Activated T-helper 2 cell treated with anti-CD3 and anti-CD28 coated beads, Interferon-gamma antibody, Interleukin-2, Interleukin-4, amounts not matched to agents 10 μg/mL and 5 μg/mL and 100 μg/mL, durations not matched to agents 14 hours and 24 hours and 36 hours (primary cell): ENCODE data around the gene CFAP97D1. TPM values are rescaled to one million over a fixed set of nuclear protein-coding genes. Genes with fewer than 3 reads are reported as not detected.
A peak's percentile ranks its signal among the peaks of the same experiment; 100 is the strongest.

Experiments
- DNase-seq: peaks from one replicate; pipeline ENCODE4 v3.0.0; 2021; ENCODE audit warnings: low spot score
- H3K27ac Mint-ChIP-seq: one replicate; pipeline ENCODE4 v1.8.0; 2021; ENCODE audit warnings: mixed read lengths
- H3K27me3 Mint-ChIP-seq: one replicate; pipeline ENCODE4 v1.8.0; 2021; ENCODE audit warnings: low read depth, mixed read lengths
- H3K36me3 Mint-ChIP-seq: one replicate; pipeline ENCODE4 v1.8.0; 2021; ENCODE audit warnings: low read depth, mixed read lengths
- H3K4me1 Mint-ChIP-seq: one replicate; pipeline ENCODE4 v1.8.0; 2021; ENCODE audit warnings: low read depth, mixed read lengths
- H3K4me3 Mint-ChIP-seq: one replicate; pipeline ENCODE4 v1.8.0; 2021; ENCODE audit warnings: low read depth, mild to moderate bottlenecking, moderate library complexity, mixed read lengths
- H3K9me3 Mint-ChIP-seq: one replicate; pipeline ENCODE4 v1.8.0; 2021; ENCODE audit warnings: mixed read lengths
- intact Hi-C: fragments of 100-400 bp; cut with micrococcal nuclease; formaldehyde crosslinking; loops from one replicate; pipeline ENCODE4 v1.15.1; 2023
- total RNA-seq: library from RNA; stranded (reverse); gene quantifications from 2 replicates; pipeline ENCODE4 v1.2.3, GENCODE V29; 2022

CFAP97D1 gene
- not detected in 2 replicates for total RNA-seq

GRCh38 chr17:43780135-43780534 is at the start of gene CFAP97D1:
Gene CFAP97D1 (plus strand): TSS chr17:43780435. CDS start chr17:43780463, 28 bp downstream.
- Mint-ChIP-seq H3K36me3 (no peaks in the 10 kb centered on the region), H3K9me3 (no peaks in the 10 kb centered on the region), H3K4me1 (peaks cover 7% of the 10 kb centered on the region), H3K4me3 (peak within 1 kb of the TSS; percentile 74), H3K27ac (no peak within 1 kb of the TSS), H3K27me3 (peaks cover 48% of the 10 kb centered on the region)
- DNase-seq = no peak
- intact Hi-C loops = no loop called here

DNA sequence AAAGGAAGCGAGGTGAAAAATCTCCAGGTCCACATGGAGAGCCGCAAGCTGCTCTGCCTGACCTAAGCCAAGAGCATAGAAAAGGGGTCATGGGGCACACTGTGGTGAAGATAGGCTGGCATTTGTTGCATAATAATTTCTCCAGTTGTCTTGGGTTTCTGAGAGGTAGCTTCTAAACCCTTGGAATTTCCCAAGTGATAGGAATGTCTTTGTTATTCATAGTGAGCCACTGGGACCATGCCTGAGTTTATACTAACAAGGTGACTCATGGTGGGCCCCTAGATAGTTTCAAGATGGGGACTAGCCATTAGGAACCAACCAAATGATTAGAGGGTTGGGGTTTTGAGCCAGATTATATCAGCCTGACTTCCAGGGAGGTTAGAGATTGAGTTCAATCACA is 47.3 kb upstream of the CFAP97D1 start:
- Mint-ChIP-seq H3K9me3 (no peaks in the 10 kb centered on the region), H3K4me3 (no peak overlapping the region), H3K27ac (no peak overlapping the region), H3K27me3 (peaks cover 14% of the 10 kb centered on the region), H3K36me3 (no peaks in the 10 kb centered on the region), H3K4me1 (no peaks in the 10 kb centered on the region)
- intact Hi-C loops = no loop called here
- no peak for DNase-seq

DNA sequence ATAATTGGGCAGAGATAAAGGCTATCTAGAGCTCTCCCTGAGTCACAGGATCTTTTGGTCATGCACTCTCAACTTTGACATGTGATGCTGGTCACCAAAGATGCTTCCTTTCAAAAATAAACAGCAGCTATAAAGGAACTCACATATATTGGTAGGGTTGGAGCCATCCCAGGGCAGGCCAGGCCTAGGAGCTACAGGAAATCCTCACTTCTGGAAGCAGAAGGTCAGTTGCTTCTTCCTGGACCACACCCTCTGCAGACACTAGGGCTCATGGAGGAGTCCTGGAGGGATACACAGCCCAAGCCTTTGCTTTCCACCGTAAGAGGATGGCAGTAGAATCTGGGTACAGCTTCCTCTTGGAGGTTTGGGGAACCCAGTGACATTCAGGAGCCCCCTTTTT is 46.3 kb upstream of the CFAP97D1 start:
- Mint-ChIP-seq H3K9me3 (no peaks in the 10 kb centered on the region), H3K27me3 (peaks cover 16% of the 10 kb centered on the region), H3K4me1 (no peaks in the 10 kb centered on the region), H3K27ac (no peak overlapping the region), H3K4me3 (no peak overlapping the region), H3K36me3 (no peaks in the 10 kb centered on the region)
- intact Hi-C loops = no loop called here
- no peak for DNase-seq

- Mint-ChIP-seq H3K36me3 (no peaks in the 10 kb centered on the region), H3K4me1 (no peaks in the 10 kb centered on the region), H3K4me3 (no peak overlapping the region), H3K9me3 (no peaks in the 10 kb centered on the region), H3K27me3 (peaks cover 18% of the 10 kb centered on the region), H3K27ac (no peak overlapping the region)
- intact Hi-C loops = no loop called here
- no peak for DNase-seq
Observed at GRCh38 chr17:43734376-43734775, 45.9 kb upstream of the CFAP97D1 start.

GRCh38 chr17:43736389-43736788 is 43.8 kb upstream of the CFAP97D1 start:
- peaks cover 17% of the 10 kb centered on the region for H3K27me3 Mint-ChIP-seq
- H3K4me1 Mint-ChIP-seq = no peaks in the 10 kb centered on the region
- no peak for DNase-seq
- H3K9me3 Mint-ChIP-seq = no peaks in the 10 kb centered on the region
- no peak overlapping the region for H3K4me3 Mint-ChIP-seq
- H3K27ac Mint-ChIP-seq = no peak overlapping the region
- H3K36me3 Mint-ChIP-seq = no peaks in the 10 kb centered on the region
- intact Hi-C loops = no loop called here

DNA sequence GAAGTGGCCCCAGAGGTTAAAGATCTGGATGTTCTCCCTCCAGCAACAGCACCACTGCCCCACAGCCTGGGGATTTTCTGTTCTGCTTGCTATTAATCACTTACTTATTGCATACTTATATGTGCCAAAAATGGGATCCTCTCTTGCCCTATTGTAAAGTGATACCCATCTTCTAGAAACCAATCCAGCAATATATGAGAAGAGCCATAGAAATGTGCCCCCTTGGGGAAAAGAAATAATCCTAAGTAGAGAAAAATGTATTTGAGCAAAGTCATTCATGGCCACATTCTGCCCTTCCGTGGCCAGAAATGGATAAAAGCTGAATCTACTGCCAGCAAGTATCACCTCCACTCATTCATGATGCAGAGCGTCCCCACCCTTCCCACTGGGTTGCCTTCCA is 42.5 kb upstream of the CFAP97D1 start:
- DNase-seq = no peak

DNA sequence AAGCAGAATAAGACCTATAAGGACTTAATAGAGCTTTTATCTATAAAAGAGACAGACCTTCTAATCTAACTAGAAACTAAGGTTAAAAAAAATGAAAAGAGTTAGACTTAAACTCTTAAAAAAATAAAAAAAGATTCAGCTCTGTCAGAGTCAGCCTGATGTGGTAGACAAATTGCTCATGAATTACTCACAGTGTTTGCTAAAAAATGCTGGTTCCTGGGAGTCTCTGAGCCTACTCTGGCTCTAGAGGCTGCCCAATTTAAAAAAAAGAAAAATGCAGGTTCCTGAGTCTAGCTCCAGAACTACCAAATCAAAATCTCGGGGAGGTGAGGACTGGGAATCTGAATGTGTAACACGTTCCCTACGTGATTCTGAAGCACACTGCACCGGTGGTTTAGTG is 39.7 kb upstream of the CFAP97D1 start:
- no peaks in the 10 kb centered on the region for H3K36me3 Mint-ChIP-seq
- H3K9me3 Mint-ChIP-seq = no peaks in the 10 kb centered on the region
- DNase-seq = no peak
- intact Hi-C loops = no loop called here
- H3K27ac Mint-ChIP-seq = no peak overlapping the region
- H3K4me3 Mint-ChIP-seq = no peak overlapping the region
- no peaks in the 10 kb centered on the region for H3K4me1 Mint-ChIP-seq
- peaks cover 40% of the 10 kb centered on the region for H3K27me3 Mint-ChIP-seq

More for the DNA sequence above, 42.5 kb upstream of the CFAP97D1 start:
- Mint-ChIP-seq H3K36me3 (no peaks in the 10 kb centered on the region), H3K27ac (no peak overlapping the region), H3K9me3 (no peaks in the 10 kb centered on the region), H3K4me1 (no peaks in the 10 kb centered on the region), H3K27me3 (peaks cover 22% of the 10 kb centered on the region), H3K4me3 (no peak overlapping the region)
- intact Hi-C loops = no loop called here

DNA sequence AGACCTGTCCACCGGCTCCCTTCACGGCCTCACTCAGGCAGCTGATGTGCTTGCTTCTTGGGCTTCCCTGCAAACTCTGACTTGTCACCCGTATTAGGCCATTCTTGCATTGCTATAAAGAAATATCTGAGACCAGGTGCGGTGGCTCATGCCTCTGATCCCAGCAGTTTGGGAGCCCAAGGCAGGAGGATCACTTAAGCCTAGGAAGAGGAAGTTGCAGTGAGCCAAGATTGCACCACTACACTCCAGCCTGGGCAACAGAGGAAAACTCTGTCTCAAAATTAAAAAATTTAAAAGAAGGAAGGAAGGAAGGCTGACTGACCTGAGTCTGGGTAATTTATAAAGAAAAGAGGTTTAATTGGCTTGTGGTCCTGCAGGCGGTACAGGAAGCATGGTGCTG is 38.6 kb upstream of the CFAP97D1 start:
- no peak overlapping the region for H3K27ac Mint-ChIP-seq
- peaks cover 48% of the 10 kb centered on the region for H3K27me3 Mint-ChIP-seq
- intact Hi-C loops = no loop called here
- H3K9me3 Mint-ChIP-seq = no peaks in the 10 kb centered on the region
- no peak overlapping the region for H3K4me3 Mint-ChIP-seq
- no peaks in the 10 kb centered on the region for H3K4me1 Mint-ChIP-seq
- H3K36me3 Mint-ChIP-seq = no peaks in the 10 kb centered on the region
- no peak for DNase-seq

DNA sequence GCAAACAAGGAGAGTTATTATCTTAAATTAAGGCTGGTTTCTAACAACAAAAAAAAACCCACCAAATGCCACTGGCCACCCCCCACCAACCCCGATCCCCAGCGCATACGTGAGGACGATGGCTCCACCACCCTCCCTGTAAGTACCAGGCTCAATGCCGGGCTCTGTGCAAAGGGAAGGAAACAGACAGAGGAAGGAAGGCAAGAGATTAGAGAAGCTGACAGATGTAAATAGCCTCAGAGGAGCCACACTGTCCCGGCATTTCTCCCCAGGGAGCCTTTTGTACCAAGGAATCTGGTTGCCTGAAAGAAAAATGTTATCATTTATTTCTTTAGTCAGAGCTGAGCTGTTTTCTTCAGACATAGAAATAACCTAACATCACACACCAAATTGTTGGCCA is 34.7 kb upstream of the CFAP97D1 start:
- DNase-seq = no peak
- no peak overlapping the region for H3K4me3 Mint-ChIP-seq
- no peaks in the 10 kb centered on the region for H3K36me3 Mint-ChIP-seq
- no peaks in the 10 kb centered on the region for H3K9me3 Mint-ChIP-seq
- peaks cover 44% of the 10 kb centered on the region for H3K27me3 Mint-ChIP-seq
- no peak overlapping the region for H3K27ac Mint-ChIP-seq
- H3K4me1 Mint-ChIP-seq = peaks cover 7% of the 10 kb centered on the region
- intact Hi-C loops = no loop called here

GRCh38 chr17:43750153-43750552 is 30.1 kb upstream of the CFAP97D1 start:
- DNase-seq = no peak
- H3K36me3 Mint-ChIP-seq = no peaks in the 10 kb centered on the region
- H3K27ac Mint-ChIP-seq = no peak overlapping the region
- H3K9me3 Mint-ChIP-seq = no peaks in the 10 kb centered on the region
- intact Hi-C loops = no loop called here
- H3K27me3 Mint-ChIP-seq = peaks cover 47% of the 10 kb centered on the region
- no peak overlapping the region for H3K4me3 Mint-ChIP-seq
- H3K4me1 Mint-ChIP-seq = peaks cover 18% of the 10 kb centered on the region

DNA sequence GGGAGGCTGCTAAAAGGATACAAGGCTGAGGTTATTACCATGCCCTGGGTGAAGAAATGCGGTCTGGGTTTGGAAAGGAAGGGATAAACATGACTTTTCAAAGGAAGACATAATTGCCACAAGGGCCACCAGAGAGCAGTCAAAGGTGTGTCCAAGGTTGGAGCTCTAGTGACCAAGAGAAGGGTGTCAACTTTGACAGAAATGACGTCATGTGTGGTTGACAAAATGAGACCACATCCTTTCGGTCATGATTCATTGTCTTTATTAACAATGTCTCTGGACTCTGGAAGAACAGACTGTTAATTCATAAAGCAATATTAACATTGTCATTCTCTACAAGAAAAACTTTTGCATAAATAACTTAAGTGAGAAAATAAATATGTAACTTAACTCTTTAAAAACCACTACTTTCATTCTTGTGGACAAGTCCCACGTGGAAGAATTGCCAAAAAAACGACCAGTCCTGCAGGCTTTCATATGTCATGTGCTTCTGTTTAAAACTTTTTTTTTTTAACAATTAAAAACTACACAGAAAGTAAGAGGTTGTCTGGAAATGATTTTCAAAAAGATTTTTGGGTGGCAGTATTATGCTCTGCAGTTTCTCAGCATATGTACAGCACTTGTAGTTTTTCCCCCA is 26.6 kb upstream of the CFAP97D1 start:
- Mint-ChIP-seq H3K27me3 (peaks cover 44% of the 10 kb centered on the region), H3K36me3 (no peaks in the 10 kb centered on the region), H3K27ac (no peak overlapping the region), H3K4me3 (no peak overlapping the region), H3K9me3 (no peaks in the 10 kb centered on the region), H3K4me1 (peaks cover 18% of the 10 kb centered on the region)
- intact Hi-C loops = no loop called here
- no peak for DNase-seq

DNA sequence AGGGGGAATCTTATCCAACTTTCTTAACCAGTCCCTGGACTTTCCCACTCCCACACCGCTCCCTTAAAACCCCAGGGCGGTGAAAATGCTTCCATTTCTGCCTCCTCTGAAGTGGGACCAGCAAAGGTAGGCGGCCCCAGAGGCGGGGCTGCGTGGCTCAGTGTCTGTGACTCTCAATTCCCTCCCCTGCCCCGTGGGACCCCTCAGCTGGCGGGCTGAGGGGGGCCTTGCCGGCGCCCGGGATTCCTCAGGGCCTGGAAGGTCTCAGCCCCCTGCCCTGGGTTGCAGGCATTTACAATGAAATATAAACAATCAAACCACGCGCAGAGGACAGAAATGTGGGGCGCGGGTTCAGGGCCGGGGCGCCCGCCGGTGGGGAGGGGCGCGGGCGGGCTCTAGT is 25.3 kb upstream of the CFAP97D1 start:
- intact Hi-C loops = no loop called here
- H3K36me3 Mint-ChIP-seq = no peaks in the 10 kb centered on the region
- DNase-seq = no peak
- no peak overlapping the region for H3K27ac Mint-ChIP-seq
- peaks cover 13% of the 10 kb centered on the region for H3K4me1 Mint-ChIP-seq
- H3K4me3 Mint-ChIP-seq = no peak overlapping the region
- H3K27me3 Mint-ChIP-seq = peaks cover 46% of the 10 kb centered on the region
- no peaks in the 10 kb centered on the region for H3K9me3 Mint-ChIP-seq

DNA sequence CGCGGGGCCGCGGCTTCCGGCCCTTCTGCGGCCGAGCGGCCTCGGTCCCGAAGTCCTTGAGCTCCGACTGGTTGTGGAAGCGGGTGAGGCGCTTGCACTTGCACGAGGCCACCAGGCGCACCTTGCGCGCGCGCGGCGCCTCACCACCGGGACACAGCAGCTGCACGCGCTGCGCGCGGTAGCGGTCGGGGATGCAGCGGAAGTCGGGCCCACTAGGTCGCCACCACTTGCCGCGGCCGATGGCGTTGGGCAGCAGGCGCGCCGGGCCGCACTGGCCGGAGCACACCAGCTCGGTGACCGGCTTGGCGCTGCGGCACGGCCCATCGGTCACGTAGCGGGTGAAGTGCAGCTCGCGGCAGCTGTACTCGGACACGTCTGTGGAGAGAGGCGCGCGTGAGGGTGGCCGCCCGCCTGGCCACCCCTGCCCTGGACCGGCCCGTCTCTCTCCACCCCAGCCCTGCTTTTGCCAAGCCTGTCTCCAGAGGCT is 24.8 kb upstream of the CFAP97D1 start:
- Mint-ChIP-seq H3K4me1 (peaks cover 11% of the 10 kb centered on the region), H3K27ac (no peak overlapping the region), H3K27me3 (peaks cover 43% of the 10 kb centered on the region), H3K4me3 (no peak overlapping the region), H3K9me3 (no peaks in the 10 kb centered on the region), H3K36me3 (no peaks in the 10 kb centered on the region)
- DNase-seq = peak; percentile 18
- intact Hi-C loops = no loop called here

DNA sequence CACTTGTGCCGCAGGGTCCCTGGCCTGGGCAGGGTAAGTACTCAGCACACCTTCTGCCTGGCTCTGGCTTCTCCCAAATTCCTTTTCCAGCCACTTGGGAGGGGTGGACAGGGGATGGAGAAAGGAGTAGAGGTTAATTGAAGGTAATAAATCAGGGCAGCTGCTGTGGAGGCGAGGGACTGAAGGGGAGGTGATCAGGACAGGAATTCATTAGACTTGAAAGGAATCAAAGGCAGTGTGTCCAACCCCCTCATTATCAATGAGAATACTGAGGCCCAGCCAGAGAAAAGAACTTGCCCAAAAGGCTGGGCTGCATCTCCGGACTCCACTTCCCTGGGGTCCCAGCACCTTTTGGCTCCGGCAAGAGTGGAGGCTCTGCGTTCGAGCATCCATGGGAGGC is 24.0 kb upstream of the CFAP97D1 start:
- intact Hi-C loops = no loop called here
- no peaks in the 10 kb centered on the region for H3K36me3 Mint-ChIP-seq
- no peak overlapping the region for H3K4me3 Mint-ChIP-seq
- peaks cover 40% of the 10 kb centered on the region for H3K27me3 Mint-ChIP-seq
- H3K9me3 Mint-ChIP-seq = no peaks in the 10 kb centered on the region
- peaks cover 11% of the 10 kb centered on the region for H3K4me1 Mint-ChIP-seq
- no peak for DNase-seq
- H3K27ac Mint-ChIP-seq = no peak overlapping the region
